NOMO-1 (cell line): ENCODE measurements around the gene R3HDM1.
"Not testable (repeated sequence)": the region's sequence is repeated elsewhere in the genome, so short reads cannot be mapped to it uniquely, and the experiment has no call there.

ENCODE experiments used
- DNase-seq, 2 experiments: peaks; one replicate each; lab custom pipeline; 2025; ENCODE audit not compliant: unreplicated experiment in 2 of 2; lab: John Stamatoyannopoulos, UW

Gene R3HDM1

GRCh38 chr2:135531231-135532197, at the start of gene R3HDM1:
TSS of gene R3HDM1 (plus strand) at chr2:135531484. CDS start at chr2:135604846, 73,362 bp downstream.
- DNase-seq, result peak; percentile 97 to 99

GRCh38 chr2:135485441-135485840, 45.8 kb upstream of the R3HDM1 start:
- DNase-seq, result no peak

GRCh38 chr2:135490376-135490775, 40.9 kb upstream of the R3HDM1 start:
- DNase-seq, result no peak

GRCh38 chr2:135494503-135494902, 36.8 kb upstream of the R3HDM1 start:
- DNase-seq, result peak; percentile 2 to 18

GRCh38 chr2:135494917-135495316, 36.4 kb upstream of the R3HDM1 start:
- no peak for DNase-seq

GRCh38 chr2:135498588-135498987, 32.7 kb upstream of the R3HDM1 start:
- not testable (repeated sequence) for DNase-seq

- DNase-seq, result no peak
Measured at GRCh38 chr2:135504811-135505210, 26.5 kb upstream of the R3HDM1 start.

- no peak for DNase-seq
Measured at GRCh38 chr2:135510577-135510976, 20.7 kb upstream of the R3HDM1 start.

- DNase-seq, result no peak
Measured at GRCh38 chr2:135512099-135512498, 19.2 kb upstream of the R3HDM1 start.

GRCh38 chr2:135525786-135526185, 5.5 kb upstream of the R3HDM1 start:
- no peak for DNase-seq

GRCh38 chr2:135528006-135528405, 3.3 kb upstream of the R3HDM1 start:
- no peak for DNase-seq

- DNase-seq, result peak; percentile 94 to 98
Measured at GRCh38 chr2:135530313-135531230, 712 bp upstream of the R3HDM1 start, which contains the start of gene ZRANB3. TSS of gene ZRANB3 (minus strand) at chr2:135531218.

GRCh38 chr2:135532581-135532980, 1.3 kb downstream of the R3HDM1 start:
- no peak for DNase-seq

- not testable (repeated sequence) for DNase-seq
Measured at GRCh38 chr2:135533545-135533944, 2.3 kb downstream of the R3HDM1 start.

GRCh38 chr2:135546436-135546835, 15.2 kb downstream of the R3HDM1 start:
- no peak for DNase-seq

- DNase-seq, result no peak
Measured at GRCh38 chr2:135547311-135547710, 16.0 kb downstream of the R3HDM1 start.

- DNase-seq, result no peak
Measured at GRCh38 chr2:135551356-135551755, 20.1 kb downstream of the R3HDM1 start.

GRCh38 chr2:135552887-135553286, 21.6 kb downstream of the R3HDM1 start:
- DNase-seq, result no peak

- DNase-seq, result no peak
Measured at GRCh38 chr2:135555311-135555710, 24.0 kb downstream of the R3HDM1 start.

GRCh38 chr2:135557530-135557929, 26.2 kb downstream of the R3HDM1 start:
- DNase-seq, result no peak

- no peak for DNase-seq
Measured at GRCh38 chr2:135561925-135562324, 30.6 kb downstream of the R3HDM1 start.
